GM10266 (cell line): ENCODE data around the gene IL1RL2.

Experiments
- DNase-seq: peaks from one replicate; pipeline ENCODE4 v3.0.0; 2012; ENCODE audit errors: extremely low spot score
- TF ChIP-seq, protein P1 (sequence below): IDR thresholded peaks from 2 replicates; pipeline ENCODE4 v1.5.1; 2012; ENCODE audit warnings: mild to moderate bottlenecking, low read depth; ENCODE audit not compliant: control insufficient read depth, insufficient read depth; ENCODE audit errors: missing control alignments

The IL1RL2 gene

DNA sequence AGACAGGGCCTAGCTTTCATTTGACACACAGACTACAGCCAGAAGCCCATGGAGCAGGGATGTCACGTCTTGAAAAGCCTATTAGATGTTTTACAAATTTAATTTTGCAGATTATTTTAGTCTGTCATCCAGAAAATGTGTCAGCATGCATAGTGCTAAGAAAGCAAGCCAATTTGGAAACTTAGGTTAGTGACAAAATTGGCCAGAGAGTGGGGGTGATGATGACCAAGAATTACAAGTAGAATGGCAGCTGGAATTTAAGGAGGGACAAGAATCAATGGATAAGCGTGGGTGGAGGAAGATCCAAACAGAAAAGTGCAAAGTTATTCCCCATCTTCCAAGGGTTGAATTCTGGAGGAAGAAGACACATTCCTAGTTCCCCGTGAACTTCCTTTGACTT lies 7.8 kb upstream of the IL1RL2 start:
- no peak for DNase-seq
- TF ChIP-seq, protein P1, sequence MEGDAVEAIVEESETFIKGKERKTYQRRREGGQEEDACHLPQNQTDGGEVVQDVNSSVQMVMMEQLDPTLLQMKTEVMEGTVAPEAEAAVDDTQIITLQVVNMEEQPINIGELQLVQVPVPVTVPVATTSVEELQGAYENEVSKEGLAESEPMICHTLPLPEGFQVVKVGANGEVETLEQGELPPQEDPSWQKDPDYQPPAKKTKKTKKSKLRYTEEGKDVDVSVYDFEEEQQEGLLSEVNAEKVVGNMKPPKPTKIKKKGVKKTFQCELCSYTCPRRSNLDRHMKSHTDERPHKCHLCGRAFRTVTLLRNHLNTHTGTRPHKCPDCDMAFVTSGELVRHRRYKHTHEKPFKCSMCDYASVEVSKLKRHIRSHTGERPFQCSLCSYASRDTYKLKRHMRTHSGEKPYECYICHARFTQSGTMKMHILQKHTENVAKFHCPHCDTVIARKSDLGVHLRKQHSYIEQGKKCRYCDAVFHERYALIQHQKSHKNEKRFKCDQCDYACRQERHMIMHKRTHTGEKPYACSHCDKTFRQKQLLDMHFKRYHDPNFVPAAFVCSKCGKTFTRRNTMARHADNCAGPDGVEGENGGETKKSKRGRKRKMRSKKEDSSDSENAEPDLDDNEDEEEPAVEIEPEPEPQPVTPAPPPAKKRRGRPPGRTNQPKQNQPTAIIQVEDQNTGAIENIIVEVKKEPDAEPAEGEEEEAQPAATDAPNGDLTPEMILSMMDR, result no peak

DNA sequence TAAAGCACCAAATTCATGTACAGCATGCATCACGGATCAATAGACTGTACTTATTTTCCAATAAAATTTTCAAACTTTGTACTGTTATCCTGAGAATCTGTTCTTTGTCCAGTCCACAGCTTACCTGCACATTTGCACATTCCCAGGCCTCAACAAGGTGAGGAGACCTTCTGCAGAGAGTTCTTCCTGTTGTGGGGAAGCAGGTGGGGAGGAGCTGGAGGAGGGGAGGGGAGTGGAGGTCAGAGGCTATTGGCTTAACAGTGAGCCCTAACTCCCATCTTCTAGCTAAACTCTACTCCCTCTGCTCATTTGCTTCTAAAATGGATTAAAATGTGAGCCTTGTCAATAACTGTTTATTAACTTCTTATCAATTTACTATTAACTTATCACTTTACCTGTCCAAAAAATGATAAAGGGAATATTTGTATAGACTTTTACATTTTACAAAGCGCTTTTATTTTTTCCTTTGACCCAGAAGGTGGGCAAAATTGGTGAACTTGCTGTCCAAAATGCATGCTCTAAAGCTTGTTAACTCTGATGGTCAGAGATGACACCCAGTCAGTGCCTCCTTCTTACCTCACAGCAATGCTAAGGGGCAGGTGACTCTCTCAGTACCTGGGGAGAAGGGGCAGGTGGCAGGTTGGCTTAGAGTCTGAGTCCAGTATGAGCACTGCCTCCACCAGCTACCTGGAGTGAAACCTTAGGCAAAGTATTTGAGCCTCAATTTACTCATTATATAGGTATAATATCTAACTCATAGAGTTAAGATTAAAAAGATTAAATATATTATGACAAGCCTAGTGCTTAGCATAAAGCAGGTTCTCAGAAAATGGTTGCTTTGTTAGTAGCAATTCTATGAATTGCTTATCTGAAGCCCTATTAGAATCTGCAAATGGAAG lies 6.8 kb upstream of the IL1RL2 start:
- no peak for DNase-seq
- TF ChIP-seq, protein P1, result no peak

DNA sequence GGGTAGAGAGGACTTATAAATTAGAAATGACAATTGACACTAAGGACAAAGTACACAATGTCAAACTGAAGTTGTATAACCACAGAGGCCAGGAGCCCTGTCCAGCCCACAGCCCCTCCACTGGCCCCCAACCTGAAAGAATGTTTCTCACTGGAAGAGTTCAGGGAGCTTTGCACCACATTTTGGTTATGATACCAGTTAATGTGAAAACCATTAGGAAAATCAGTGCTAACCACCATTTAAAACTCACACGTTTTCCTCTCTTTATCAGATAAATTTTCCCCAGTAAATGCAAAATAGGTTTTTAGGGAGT lies 6.2 kb upstream of the IL1RL2 start:
- TF ChIP-seq, protein P1, result no peak
- no peak for DNase-seq

DNA sequence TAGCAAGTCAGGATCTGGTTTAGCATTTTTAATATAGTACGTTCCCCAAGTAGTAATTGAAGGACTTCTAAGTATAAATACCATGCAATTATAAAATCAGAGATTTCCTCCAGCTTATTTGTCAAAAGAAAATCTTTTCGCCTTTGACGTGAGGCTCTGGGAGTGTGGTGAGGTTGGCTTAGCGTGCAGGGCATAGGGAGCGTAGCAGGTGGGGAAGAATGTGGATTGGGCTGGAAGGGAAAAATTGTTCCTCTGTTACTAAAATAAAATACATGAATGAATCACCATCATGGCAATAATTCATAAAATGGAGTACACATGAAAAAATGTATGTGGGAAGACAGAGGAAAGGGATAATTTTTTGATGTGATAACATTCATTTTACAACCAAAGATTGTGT lies 5.4 kb upstream of the IL1RL2 start:
- DNase-seq, result no peak

DNA sequence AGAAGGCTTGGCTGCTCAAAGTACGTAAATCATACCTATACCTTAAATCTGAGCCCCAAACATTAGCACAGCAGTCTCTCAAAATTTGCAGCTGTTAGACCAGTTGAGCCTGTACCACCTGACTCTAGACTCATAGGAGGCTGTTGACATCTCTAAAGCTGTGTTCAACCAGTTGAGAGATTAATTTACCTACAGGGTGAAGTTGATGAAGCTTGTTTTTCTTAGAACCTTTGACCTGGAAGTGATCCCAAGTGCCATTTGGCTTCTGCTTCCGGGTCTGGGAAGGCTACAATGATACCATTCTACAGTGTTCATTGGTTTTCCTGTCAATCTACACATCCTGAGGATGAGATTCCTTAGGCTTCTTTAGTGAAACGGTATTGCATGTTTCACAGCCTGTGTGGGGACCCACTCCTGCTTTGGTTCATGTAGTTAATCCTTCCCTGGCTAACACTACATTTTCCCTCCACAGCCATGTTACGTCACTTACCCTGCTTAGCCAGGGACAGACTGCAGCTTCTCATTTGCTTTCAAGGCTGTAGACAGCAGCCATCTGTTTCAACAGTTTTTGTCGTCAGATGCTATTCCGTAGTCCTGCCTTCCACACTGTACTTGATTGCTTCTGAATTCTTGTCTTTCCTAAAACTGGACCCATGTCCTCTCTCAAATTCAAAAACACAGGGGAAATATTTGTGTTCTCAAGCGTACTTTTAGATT lies 4.7 kb upstream of the IL1RL2 start:
- TF ChIP-seq, protein P1, result no peak

More for the DNA sequence above, 5.4 kb upstream of the IL1RL2 start:
- TF ChIP-seq, protein P1, result no peak

DNA sequence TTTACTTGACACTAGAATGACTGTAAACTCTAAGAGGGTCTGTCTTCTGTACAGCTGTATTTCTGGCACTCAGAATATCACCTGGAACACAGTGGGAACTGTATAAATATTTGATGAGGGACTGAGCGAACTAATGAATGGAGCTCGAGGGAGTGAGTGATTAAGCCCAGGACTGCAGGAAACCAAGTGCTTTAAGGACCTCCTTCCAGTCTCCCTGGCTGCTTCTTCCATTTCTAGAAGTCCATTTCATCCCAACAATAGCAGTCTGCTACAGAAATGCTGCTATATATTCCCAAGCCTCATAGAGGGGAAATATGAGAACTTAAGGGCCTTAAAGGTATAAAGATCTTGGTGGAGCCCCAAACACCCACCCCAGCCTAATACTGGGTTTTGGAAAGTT lies 2.8 kb upstream of the IL1RL2 start:
- no peak for DNase-seq

More for the DNA sequence above, 4.7 kb upstream of the IL1RL2 start:
- no peak for DNase-seq

DNA sequence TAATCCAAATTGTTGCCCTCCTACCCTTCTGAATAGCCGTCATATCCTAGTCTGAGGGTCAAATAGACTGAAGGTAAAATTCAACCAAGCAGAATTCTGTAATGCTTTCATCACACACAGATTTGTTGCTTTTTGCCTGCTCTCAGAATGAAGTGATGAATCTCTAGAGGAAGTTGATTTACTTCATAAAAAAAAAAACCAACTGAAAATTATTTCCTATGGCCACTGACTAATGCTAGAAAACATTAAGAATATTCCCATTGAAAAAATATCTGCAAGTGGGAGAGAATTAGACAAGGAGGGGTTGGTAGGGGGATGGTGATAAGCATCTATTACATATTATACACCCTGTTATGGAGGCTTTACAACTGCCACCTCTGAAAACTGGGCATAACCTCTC lies 2.3 kb upstream of the IL1RL2 start:
- DNase-seq, result no peak
- TF ChIP-seq, protein P1, result no peak

More for the DNA sequence above, 2.8 kb upstream of the IL1RL2 start:
- TF ChIP-seq, protein P1, result no peak
